Endothelial cell of umbilical vein (primary cell): Measurements from ENCODE around the gene HAUS7. TPM values are rescaled to one million over a fixed set of nuclear protein-coding genes. Genes with fewer than 3 reads are reported as not detected.
A peak's percentile ranks its signal among the peaks of the same experiment; 100 is the strongest.

Source experiments
- BruUV-seq: library from RNA; stranded (reverse); fragments of 400-500 nt; replicated peaks from 2 replicates; lab custom pipeline; 2021; lab: Mats Ljungman, UMichigan
- CTCF ChIA-PET: fragments of 300-600, 350-600 bp; sonication (Branson Sonifier 250); formaldehyde crosslinking; loops from one replicate; lab custom pipeline; 2021; ENCODE audit warnings: antibody characterized with exemption, inconsistent platforms; lab: Charles Lee
- POLR2A ChIA-PET: fragments of 300-600, 350-600 bp; sonication (Branson Sonifier 250); formaldehyde crosslinking; loops from one replicate; lab custom pipeline; 2021; ENCODE audit warnings: antibody characterized with exemption, inconsistent platforms; lab: Charles Lee
- DNase-seq: peaks from one replicate; pipeline ENCODE4 v3.0.0-alpha.2; 2011; ENCODE audit warnings: low read depth, low spot score
- FAIRE-seq: peaks from 2 replicates; lab custom pipeline; 2011; peaks lifted over from hg19 to GRCh38; lab: Jason Lieb, UNC
- H2AFZ ChIP-seq: 2 replicates; pipeline ENCODE4 v1.6.0; 2012; ENCODE audit warnings: low read depth, low read length, control low read depth, inconsistent platforms
- H3K27ac ChIP-seq: 2 replicates; pipeline ENCODE4 v1.5.1; 2011; ENCODE audit warnings: low read depth, mild to moderate bottlenecking, control low read depth, low read length, moderate library complexity; ENCODE audit not compliant: insufficient read depth
- H3K27me3 ChIP-seq, 2 experiments: 2 replicates each; pipeline versions ENCODE4 v1.6.0 to v1.6.1; 2011; ENCODE audit warnings: low read length in 2 of 2, mixed read lengths in 1 of 2; ENCODE audit not compliant: control insufficient read depth in 2 of 2, insufficient read depth in 2 of 2
- H3K36me3 ChIP-seq, 2 experiments: 2 replicates in 1 of 2; 3 replicates in 1 of 2; pipeline ENCODE4 v1.5.1; 2011; ENCODE audit warnings: low read length in 2 of 2, mild to moderate bottlenecking in 1 of 2, moderate library complexity in 1 of 2; ENCODE audit not compliant: control insufficient read depth in 2 of 2, insufficient read depth in 2 of 2; ENCODE audit errors: extremely low read depth in 1 of 2
- H3K4me1 ChIP-seq: 3 replicates; pipeline ENCODE4 v1.5.1; 2011; ENCODE audit warnings: mild to moderate bottlenecking, low read length; ENCODE audit not compliant: control insufficient read depth, insufficient read depth; ENCODE audit errors: extremely low read depth
- H3K4me2 ChIP-seq: 2 replicates; pipeline ENCODE4 v1.6.1; 2011; ENCODE audit warnings: low read length, control low read depth, mixed read lengths; ENCODE audit not compliant: insufficient read depth
- H3K4me3 ChIP-seq, 3 experiments: fragments of 200-600 bp in 1 of 3; sonication (generic), shearing (Covaris generic) in 1 of 3; replicated peaks in 1 of 3; 2 replicates each; pipeline ENCODE4 v1.5.1; 2011 to 2016; ENCODE audit warnings: control low read depth in 3 of 3, low read length in 3 of 3, mild to moderate bottlenecking in 2 of 3, inconsistent platforms in 1 of 3, low read depth in 1 of 3, moderate library complexity in 1 of 3; ENCODE audit not compliant: insufficient read depth in 1 of 3
- H3K79me2 ChIP-seq: 2 replicates; pipeline ENCODE4 v1.6.0; 2012; ENCODE audit warnings: low read length, inconsistent platforms; ENCODE audit not compliant: control insufficient read depth, insufficient read depth
- H3K9ac ChIP-seq: replicated peaks from 2 replicates; pipeline ENCODE3; 2011; ENCODE audit warnings: low read length, control low read depth; ENCODE audit not compliant: insufficient read depth; ENCODE audit errors: extremely low read depth
- H3K9me1 ChIP-seq: replicated peaks from 3 replicates; pipeline ENCODE4 v1.6.0; 2011; ENCODE audit warnings: mild to moderate bottlenecking, low read length; ENCODE audit not compliant: control insufficient read depth, insufficient read depth; ENCODE audit errors: extremely low read depth
- H3K9me3 ChIP-seq: replicated peaks from 2 replicates; pipeline ENCODE4 v1.5.1; 2012; ENCODE audit warnings: low read length, inconsistent platforms; ENCODE audit not compliant: control insufficient read depth, insufficient read depth
- H4K20me1 ChIP-seq: replicated peaks from 2 replicates; pipeline ENCODE3; 2011; ENCODE audit warnings: mild to moderate bottlenecking, low read length; ENCODE audit not compliant: control insufficient read depth, insufficient read depth; ENCODE audit errors: extremely low read depth
- CTCF ChIP-seq, 2 donors: IDR thresholded peaks; 1 replicate in 1 of 2; 2 replicates in 1 of 2; pipeline ENCODE4 v1.5.1; 2011; ENCODE audit warnings: low read length in 2 of 2, mild to moderate bottlenecking in 2 of 2, moderate library complexity in 2 of 2, control low read depth in 1 of 2, inconsistent platforms in 1 of 2, low read depth in 1 of 2; ENCODE audit not compliant: insufficient read depth in 1 of 2; ENCODE audit errors: extremely low read depth in 1 of 2
- EZH2 ChIP-seq: IDR thresholded peaks from 2 replicates; pipeline ENCODE4 v1.6.1; 2012; ENCODE audit warnings: borderline replicate concordance, low read depth, mild to moderate bottlenecking, moderate library complexity, low read length, inconsistent platforms; ENCODE audit not compliant: severe bottlenecking
- FOS ChIP-seq: IDR thresholded peaks from 2 replicates; pipeline ENCODE4 v1.6.1; 2011; ENCODE audit warnings: mild to moderate bottlenecking, low read length, moderate library complexity, borderline replicate concordance; ENCODE audit not compliant: insufficient read depth
- GATA2 ChIP-seq: IDR thresholded peaks from 2 replicates; pipeline ENCODE4 v1.7.0; 2011; ENCODE audit warnings: low read depth, mild to moderate bottlenecking, moderate library complexity, mixed read lengths, low read length; ENCODE audit not compliant: insufficient read length, insufficient read depth
- JUN ChIP-seq: IDR thresholded peaks from 2 replicates; pipeline ENCODE4 v1.6.1; 2011; ENCODE audit warnings: borderline replicate concordance, low read depth; ENCODE audit not compliant: insufficient read length, insufficient read depth
- MAX ChIP-seq: IDR thresholded peaks from 2 replicates; pipeline ENCODE4 v1.6.1; 2011; ENCODE audit not compliant: insufficient read depth, insufficient read length
- MYC ChIP-seq: IDR thresholded peaks from one replicate; pipeline ENCODE4 v1.6.1; 2011; ENCODE audit warnings: mild to moderate bottlenecking, low read depth, low read length
- POLR2A ChIP-seq: IDR thresholded peaks from 2 replicates; pipeline ENCODE4 v1.6.1; 2012; ENCODE audit warnings: low read depth, mild to moderate bottlenecking, control low read depth, low read length
- POLR2AphosphoS5 ChIP-seq: IDR thresholded peaks from 2 replicates; pipeline ENCODE4 v1.6.1; 2012; ENCODE audit warnings: low read depth, mild to moderate bottlenecking, control low read depth, low read length, moderate library complexity; ENCODE audit not compliant: insufficient read depth
- dilution Hi-C: fragments of 300-500 bp; cut with MboI; formaldehyde crosslinking; loops from one replicate; pipeline ENCODE4 v1.15.0; 2019; ENCODE audit warnings: low sequenced_read_pairs; ENCODE audit not compliant: extremely low pct_ligation_motif_present
- intact Hi-C: fragments of 100-400 bp; cut with micrococcal nuclease; formaldehyde crosslinking; loops from one replicate; pipeline ENCODE4 v1.10.0; 2022
- polyA plus RNA-seq, 4 experiments: library from polyadenylated mRNA; depleted of rRNA in 3 of 4; stranded (reverse) in 3 of 4; unstranded in 1 of 4; fragments of >200 nt; gene quantifications; 2 replicates each; pipeline versions ENCODE4 v1.2.1 to v1.2.3, GENCODE V29; 2011 to 2012; ENCODE audit warnings: missing spikeins in 1 of 4
- total RNA-seq: library from RNA; stranded (reverse); gene quantifications from 2 replicates; pipeline ENCODE4 v1.2.3, GENCODE V29; 2021

Gene HAUS7
- total and polyA plus RNA-seq, 2 donors (not counting 3 experiments of a cell fraction or from before 2014, with no cell fraction given), result 31.0 to 46.4 TPM

- DNase-seq, result peak; percentile 68
- Histone ChIP-seq H3K9ac (no peak overlapping the region), H2AFZ (no peak overlapping the region), H3K9me3 (no peaks in the 10 kb centered on the region), H4K20me1 (no peaks in the 10 kb centered on the region), H3K4me1 (no peaks in the 10 kb centered on the region), H3K27me3 (no peaks in the 10 kb centered on the region), H3K36me3 (peaks cover 0 to 43% of the 10 kb centered on the region in 2 experiments), H3K4me3 (no peak overlapping the region), H3K27ac (no peak overlapping the region), H3K79me2 (no peaks in the 10 kb centered on the region), H3K9me1 (no peaks in the 10 kb centered on the region), H3K4me2 (no peak overlapping the region)
- BruUV-seq, result no TSS peak
- intact Hi-C loops, result loop anchor here (1.0 to 5.0 kb wide), 5 partner anchors 37 to 565 kb away; partner anchors contain the start of gene HAUS7
- ChIA-PET POLR2A (no interaction called here), CTCF (interaction anchor here (0.9 to 8.2 kb wide), 7 partner anchors 10 to 475 kb away, joined by 3 to 146 read pairs (median 11); partner anchors contain the start of genes BGN and HAUS7)
- dilution Hi-C loops, result no loop called here
- TF ChIP-seq CTCF (IDR thresholded peaks at IDR 0.05; ENCODE audit: extremely low read depth in 1 of 2, insufficient read depth in 1 of 2, low read depth in 1 of 2, low read length in 2 of 2) (peak; percentile 65 to 80), GATA2 (no peak)
- peak; percentile 85 for FAIRE-seq
Measured at GRCh38 chrX:153507484-153508178, 37.3 kb upstream of the HAUS7 start.

GRCh38 chrX:153505361-153505760 is 35.0 kb upstream of the HAUS7 start:
- intact Hi-C loops, result loop anchor here (5.0 kb wide), 1 partner anchor 563 kb away; no protein-coding TSS in a partner anchor
- peaks cover 0 to 43% of the 10 kb centered on the region in 2 experiments for H3K36me3 ChIP-seq
- H4K20me1 ChIP-seq, result no peaks in the 10 kb centered on the region
- no peak overlapping the region for H3K4me3 ChIP-seq
- no peaks in the 10 kb centered on the region for H3K4me1 ChIP-seq
- TF ChIP-seq JUN, result no peak
- TF ChIP-seq GATA2, result no peak
- TF ChIP-seq FOS, result no peak
- no peak for TF ChIP-seq CTCF (IDR thresholded peaks at IDR 0.05; ENCODE audit: extremely low read depth in 1 of 2, insufficient read depth in 1 of 2, low read depth in 1 of 2, low read length in 2 of 2)
- TF ChIP-seq MAX, result no peak
- no peak for TF ChIP-seq EZH2
- TF ChIP-seq POLR2AphosphoS5, result no peak
- no peak for TF ChIP-seq MYC
- TF ChIP-seq POLR2A, result no peak
- dilution Hi-C loops, result no loop called here
- H3K79me2 ChIP-seq, result no peaks in the 10 kb centered on the region
- H2AFZ ChIP-seq, result no peak overlapping the region
- H3K9me1 ChIP-seq, result no peaks in the 10 kb centered on the region
- H3K27ac ChIP-seq, result no peak overlapping the region
- POLR2A ChIA-PET, result no interaction called here
- no peak overlapping the region for H3K4me2 ChIP-seq
- H3K9me3 ChIP-seq, result no peaks in the 10 kb centered on the region
- no peaks in the 10 kb centered on the region for H3K27me3 ChIP-seq
- no peak for FAIRE-seq
- BruUV-seq, result no TSS peak
- CTCF ChIA-PET, result interaction anchor here (3.6 to 8.2 kb wide), 2 partner anchors 34 to 44 kb away, joined by 55 to 146 read pairs; partner anchors contain the start of gene HAUS7
- DNase-seq, result no peak
- no peak overlapping the region for H3K9ac ChIP-seq
